GM18858 (cell line): ENCODE results near the gene MARCHF11.
A peak's percentile ranks its signal among the peaks of the same experiment; 100 is the strongest.

ENCODE experiments used
- ATAC-seq: cut with Tn5 transposase; IDR thresholded peaks from one replicate; pipeline ENCODE4 v1.9.1; 2021; ENCODE audit not compliant: unreplicated experiment

The MARCHF11 gene, protein sequence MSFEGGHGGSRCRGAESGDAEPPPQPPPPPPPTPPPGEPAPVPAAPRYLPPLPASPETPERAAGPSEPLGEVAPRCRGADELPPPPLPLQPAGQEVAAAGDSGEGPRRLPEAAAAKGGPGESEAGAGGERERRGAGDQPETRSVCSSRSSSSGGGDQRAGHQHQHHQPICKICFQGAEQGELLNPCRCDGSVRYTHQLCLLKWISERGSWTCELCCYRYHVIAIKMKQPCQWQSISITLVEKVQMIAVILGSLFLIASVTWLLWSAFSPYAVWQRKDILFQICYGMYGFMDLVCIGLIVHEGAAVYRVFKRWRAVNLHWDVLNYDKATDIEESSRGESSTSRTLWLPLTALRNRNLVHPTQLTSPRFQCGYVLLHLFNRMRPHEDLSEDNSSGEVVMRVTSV

DNA sequence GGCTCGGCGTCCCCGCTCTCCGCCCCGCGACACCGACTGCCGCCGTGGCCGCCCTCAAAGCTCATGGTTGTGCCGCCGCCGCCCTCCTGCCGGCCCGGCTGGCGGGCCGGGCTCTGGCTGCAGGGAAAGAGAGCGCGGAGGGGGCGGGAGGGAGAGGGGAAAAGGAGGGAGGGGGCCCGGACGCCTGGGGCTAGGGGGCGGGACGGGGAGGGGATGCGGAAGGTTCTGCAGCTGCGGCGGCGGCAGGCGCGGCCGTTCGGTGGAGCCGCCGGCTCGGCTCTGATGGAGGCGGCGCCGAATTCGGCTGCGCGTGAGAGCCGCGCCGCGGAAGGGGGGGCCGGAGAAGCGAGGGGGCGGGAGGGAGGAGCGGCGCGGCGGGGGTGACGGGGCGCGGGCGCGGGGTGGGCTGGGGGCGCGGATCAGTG lies at the start of gene MARCHF11:
TSS of gene MARCHF11 (minus strand) at position 281 of the 425 bp plus-strand sequence. CDS start at position 65, 216 bp downstream.
- no peak for ATAC-seq

DNA sequence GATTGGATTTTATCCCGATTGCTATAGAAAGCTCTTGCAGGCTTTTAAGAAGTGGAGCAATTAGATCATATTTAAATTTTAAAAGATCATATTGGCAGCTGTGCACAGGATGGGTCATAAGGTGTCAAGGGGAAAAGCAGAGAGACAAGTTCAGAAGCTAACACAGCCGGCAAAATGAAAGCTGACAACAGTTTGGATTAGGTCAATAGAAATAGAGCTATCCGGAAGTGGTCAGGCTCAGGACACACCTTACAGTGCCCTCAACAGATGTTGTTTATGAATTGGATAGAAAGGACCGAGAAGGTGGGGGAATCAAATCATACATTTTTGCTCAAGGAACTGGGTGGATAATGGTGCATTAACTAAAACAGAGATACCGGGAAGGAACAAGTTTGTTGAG lies 46.3 kb upstream of the MARCHF11 start:
- ATAC-seq = no peak

DNA sequence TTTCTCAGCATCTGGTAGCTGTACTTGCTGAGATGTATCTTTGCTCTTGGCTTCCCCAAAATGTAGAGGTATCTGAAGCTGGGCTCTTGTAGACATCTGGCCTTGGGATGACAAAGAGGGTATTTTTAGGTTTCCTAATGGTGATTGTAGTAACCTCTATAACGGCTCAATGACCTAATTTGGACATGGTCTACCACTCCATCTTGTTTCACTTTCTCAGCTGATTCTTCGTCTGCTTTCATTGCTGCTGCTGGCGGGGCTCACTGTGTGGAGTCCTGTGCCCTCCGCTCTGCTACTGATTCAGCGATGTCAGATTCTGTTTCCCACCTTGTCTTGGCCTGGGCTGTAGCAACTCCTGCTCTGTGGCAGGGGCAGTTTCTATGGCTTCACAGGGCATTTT lies 12.7 kb upstream of the MARCHF11 start:
- ATAC-seq = no peak

DNA sequence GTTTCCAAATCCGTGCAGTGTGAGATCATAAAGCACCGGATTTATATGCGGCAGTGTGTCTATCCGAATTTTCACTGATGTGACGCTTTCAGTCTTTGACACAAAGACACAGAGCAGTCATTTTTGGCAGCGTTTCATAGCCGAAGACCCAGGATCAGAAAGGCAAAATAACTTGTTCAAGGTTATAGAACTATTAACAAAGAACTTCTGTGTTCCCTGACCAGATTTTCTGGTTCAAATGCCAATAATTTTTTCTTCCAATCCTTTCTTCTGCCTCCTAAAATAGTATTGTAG lies 1.1 kb upstream of the MARCHF11 start:
- ATAC-seq = no peak

DNA sequence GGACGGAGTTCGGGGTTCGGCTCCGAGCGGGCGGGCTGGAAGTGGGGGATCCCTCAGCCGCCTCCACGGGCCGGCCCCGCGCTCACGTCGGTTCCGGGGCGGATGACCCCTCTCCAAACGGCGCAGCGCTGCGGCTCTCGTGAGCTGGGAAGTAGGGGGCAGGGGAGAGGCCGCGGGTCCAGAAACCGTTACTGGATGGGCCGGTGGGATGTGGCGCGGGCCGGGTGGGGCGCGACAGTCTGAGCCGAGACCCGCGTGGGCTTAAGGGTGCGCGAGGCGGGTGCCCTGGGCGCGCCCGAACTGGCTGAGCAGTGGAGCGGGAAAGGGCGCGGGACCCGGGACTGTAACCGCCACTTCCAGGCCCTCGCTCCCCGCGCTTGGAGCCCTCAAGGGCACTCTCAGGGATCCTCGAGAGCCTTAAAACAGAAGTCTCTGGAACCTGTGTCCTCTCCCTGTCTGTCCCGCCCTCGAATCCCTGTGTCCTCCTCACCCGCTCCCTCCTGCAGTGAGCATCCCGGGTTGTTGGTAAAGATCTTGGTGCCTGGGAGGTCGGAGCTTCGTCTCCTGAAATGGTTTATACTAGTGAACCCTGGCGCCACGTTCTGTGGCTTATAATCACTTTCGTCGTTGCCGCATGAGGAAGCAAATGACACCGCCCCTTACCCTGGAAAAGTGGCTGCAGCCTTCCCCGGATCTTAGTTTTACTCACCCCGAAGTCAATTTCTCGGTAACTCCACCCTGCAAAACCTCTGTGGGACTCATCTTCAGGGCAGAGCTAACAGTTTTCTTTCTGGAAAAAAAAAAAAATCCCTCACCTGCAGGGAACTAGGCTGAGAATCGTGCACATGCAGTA lies 571 bp upstream of the MARCHF11 start:
- ATAC-seq = no peak

DNA sequence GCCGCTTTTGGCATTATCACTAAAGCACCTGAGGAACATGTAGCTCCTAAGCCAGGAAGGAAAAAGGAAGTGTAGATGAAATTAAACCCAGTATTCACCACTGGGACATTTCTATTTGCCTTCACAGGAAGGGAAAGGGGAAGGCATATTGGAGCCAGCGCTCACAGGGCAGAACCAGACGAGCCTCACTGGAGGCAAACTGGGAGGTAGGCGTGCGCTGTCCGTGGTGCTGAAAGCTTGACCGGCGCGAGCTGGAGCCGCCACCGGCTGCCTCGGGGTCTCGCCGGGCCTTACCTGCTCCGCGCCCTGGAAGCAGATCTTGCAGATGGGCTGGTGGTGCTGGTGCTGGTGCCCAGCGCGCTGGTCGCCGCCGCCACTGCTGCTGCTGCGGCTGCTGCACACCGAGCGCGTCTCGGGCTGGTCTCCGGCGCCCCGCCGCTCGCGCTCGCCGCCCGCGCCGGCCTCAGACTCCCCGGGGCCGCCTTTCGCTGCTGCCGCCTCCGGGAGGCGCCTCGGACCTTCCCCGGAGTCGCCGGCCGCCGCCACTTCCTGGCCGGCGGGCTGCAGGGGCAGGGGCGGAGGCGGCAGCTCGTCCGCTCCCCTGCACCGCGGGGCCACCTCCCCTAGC lies 732 bp downstream of the MARCHF11 start:
- ATAC-seq = no peak

DNA sequence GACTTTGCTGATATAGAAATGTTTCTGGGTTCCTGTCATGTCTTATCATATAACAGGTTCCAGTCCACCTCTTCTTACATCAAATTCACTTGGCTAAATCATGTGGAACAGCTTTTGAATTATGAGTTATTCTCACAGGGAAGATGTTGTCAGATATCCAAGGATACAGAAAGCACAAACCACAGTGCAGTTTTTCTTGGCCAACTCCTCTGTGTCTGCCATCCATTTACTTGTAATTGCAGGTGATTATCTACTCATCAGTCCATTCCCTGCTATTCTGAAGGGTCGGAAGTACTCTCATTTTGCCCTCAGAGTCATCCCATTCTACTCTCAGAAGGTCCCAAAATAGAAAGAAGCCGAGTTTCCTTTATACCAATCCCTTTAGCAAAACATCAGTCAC lies 10.0 kb downstream of the MARCHF11 start:
- ATAC-seq = no peak

DNA sequence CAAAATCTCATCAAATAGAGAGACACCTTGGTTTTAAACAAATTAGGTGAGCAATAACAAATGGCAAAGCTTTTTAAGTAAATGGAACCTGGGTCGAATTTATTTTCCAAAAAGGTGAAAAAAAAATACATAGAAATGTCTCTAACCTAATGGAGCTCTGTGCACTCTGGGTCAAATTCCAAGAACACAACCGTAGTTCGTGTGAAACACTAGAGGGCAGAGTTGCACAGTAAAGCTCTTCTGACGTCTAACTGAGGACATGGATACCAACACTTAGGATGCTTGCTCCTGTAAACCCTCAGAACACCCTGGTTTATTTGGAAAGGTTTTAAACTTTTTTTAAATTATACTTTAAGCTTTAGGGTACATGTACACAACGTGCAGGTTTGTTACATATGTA lies 18.9 kb downstream of the MARCHF11 start:
- peak; percentile 74 for ATAC-seq

DNA sequence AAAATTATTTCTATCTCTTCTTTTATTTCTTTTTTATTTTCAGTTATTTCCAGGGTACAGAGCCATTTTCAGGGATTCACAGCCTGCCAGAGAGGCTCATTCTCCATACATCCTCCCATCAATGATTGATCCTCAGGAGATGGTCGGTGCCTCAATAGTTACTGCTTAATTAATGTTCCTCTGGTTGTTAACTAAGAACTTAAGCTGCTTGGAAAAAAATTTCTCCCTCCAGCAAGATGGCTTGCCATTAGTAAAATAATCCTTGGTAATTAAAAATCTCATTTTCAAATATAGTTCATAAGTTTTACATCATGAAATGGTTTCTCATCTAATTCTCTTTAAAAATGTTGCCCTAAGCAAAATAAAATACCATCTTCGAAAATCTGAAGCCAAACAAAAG lies 20.0 kb downstream of the MARCHF11 start:
- no peak for ATAC-seq

DNA sequence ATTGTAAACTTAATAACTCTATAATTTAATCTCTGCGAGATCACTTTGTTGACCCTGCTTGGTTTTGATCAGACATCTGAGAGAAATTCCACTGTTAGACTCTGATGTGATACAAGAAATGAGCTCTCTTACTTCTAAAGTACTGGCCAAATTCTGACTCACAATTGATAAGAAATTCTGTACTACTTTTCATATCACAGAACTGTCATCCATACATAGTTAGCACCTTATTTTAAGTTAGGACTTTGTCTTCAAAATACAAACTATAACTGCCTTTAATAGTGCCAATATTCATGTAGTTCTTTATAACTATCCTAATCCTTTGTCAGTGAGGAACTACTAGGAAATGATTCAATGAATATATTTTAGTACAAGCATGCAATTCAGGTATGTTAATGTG lies 23.4 kb downstream of the MARCHF11 start:
- no peak for ATAC-seq

DNA sequence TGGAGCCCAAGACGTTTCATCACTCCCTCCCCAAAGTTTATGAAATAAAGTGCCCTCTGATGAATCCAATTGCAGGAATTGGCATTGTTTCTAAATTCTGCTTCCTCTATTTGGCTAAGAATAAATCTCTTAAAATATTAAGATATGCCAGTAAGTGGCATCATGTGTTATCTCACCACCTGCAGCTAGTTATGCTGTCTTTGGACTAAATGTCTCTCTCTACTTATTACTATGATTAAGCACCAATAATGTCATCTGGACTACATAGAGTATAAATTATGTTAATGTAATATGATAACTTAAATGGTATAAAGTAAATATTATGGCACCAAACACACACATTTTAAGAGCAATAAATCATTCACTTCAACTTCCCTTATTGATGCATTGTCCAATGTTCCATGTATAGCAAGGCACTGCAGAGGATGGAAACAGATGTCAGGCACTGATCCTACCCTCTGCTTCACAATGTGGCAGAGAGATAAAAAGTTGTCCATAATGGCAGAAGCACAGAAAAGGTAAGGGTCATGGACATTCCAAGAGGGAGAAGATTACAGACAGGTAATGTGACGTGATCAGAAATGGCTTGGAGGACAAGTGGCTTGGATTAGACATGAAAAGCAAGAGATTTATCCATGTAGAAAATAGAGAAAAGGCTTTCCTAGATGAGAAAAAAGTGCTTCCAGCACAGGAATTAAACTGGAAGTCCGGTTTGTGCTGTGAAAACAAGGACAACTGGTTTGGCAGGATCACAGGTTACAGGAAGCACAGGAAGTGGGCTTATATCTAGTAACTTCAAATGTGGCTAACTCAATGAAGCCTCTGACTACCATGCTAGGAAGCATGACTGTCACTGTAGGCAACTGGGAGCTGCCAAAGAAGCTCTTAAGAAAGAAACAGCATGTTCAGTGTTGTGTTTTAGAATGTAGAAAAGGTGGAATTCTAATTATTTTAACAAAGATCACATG lies 26.7 kb downstream of the MARCHF11 start:
- ATAC-seq = no peak

DNA sequence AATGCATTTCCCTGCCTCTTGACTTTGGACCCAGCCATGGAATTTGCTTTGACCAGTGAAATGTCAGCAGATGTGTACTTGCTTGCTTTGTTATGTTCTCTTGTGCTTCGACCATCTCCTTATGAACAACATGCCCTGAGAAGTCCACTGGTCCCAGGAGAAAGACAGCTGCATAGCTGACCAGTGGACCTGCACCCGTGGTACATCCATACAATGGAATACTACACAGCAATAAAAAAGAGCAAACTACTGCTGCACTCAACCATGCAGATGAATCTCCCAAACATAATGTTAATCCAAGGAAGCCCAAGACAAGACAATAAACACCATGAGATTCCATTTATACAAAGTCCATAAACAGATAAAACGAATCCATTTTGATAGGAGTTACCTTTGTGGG lies 30.0 kb downstream of the MARCHF11 start:
- ATAC-seq = no peak

DNA sequence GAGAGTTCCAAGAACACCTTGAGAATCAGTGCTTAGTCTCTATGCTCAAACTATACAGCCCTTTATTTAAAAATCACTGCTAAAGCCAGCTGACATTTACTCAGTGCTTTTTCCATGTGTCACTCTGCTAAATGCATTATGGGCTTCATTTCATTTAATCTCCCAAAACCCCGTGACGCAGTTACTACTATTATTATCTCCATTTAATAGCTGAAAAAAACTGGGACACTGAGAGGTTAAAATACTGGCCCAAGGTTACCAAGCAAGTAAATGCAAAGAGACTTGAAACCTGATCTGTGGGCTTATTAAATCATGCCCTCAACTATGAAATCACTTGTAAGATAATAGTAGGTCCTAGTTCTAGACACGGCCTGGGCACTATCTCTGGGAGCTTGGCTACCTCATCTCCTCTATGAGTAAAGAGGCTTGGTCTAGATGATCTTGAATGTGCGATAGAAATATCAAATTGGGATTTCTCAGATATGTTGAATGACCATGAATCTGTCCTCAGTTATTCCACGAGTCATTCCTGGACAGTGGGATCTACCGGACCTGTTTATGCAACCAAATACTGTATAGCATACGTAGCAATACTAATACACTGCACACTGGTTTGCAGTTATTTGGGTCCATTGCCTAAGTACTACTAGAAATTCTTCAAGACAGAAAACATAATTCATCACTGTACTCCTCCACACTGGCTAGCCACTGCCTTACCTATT lies 32.3 kb downstream of the MARCHF11 start:
- no peak for ATAC-seq

DNA sequence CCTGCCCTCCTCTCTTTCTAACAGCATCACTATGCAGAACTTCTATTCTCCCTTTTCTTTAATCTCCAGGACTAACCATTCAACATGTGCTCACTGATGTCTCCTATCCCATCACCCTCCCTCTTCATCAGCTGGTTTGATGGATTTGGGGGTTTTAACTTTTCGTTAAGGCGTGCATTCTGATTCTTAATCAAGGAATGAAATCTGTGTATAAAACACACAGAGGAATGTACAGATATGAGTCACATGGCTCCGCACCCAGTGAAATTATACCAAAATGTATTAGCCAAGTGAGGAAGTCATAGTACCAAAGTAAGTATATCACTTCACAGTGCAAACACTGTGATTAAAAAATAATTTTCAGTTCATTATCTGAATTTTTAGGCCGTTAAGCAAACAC lies 35.2 kb downstream of the MARCHF11 start:
- no peak for ATAC-seq

DNA sequence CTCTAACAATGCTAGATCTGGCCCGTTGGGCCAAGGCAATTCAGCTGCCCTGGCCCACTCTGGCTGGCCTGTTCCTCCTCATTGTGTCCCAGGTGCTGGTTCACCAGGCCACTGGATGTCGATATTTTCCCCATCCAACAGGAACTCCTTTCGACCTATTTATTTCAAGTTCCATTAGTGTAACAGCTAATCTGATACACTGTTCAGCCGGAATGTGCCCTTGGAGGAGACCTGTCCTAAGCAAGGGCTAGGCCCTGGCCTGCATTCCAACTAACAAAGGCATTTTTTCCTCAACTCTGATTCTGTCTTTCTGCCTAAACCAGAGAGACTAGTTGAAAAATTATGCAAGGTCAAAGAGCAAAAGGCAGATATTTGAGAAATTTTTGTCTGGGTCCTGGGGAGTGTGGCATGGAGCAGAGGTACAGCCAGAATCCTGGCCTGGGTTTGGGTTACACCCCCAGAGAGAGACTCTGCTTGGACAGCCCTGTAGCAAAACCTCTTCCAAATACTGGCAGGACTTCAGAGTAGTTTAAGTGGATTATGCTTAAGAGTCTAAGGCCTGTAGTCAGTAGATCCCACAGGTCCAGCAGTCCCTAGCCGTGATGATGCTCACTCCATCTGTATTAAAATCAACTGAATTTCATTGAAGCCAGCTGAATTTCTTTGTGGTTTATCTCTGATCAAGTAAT lies 36.1 kb downstream of the MARCHF11 start:
- ATAC-seq = no peak

DNA sequence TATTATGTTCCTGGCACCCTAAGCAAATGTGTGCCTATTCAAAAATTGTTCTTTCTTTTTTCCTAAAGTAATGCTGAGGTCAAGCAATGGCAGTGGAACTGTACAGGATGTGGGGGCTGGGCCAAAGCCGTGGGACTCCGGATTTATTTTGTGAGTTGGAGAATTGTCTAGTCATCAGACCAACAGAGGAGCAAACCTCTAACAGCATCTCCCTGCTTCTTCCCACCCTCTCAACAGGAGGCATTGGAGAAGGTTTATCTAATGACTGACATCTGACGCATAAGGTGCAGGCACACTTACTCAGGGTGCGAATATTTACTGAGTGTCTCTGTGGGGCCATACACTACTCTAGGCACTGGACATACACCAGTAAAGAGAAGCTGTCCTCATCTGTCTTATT lies 38.6 kb downstream of the MARCHF11 start:
- ATAC-seq = no peak

DNA sequence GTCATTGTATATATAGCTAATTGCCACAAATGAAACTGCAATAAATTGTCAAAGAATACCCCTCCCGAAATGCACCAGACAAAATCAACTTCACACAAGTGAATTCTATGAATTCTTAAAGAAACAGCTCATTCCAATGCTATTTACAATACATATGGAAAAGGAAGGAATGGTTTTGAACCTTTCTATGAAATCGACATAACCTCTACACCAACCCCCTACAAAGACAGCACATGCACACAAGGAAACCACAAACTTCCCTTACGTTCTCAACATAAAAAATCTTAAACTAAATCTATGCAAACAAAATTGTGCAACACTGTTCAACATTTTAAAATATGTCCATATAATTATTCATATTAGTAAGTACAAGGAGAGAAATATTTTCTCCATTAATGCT lies 39.2 kb downstream of the MARCHF11 start:
- ATAC-seq = no peak

DNA sequence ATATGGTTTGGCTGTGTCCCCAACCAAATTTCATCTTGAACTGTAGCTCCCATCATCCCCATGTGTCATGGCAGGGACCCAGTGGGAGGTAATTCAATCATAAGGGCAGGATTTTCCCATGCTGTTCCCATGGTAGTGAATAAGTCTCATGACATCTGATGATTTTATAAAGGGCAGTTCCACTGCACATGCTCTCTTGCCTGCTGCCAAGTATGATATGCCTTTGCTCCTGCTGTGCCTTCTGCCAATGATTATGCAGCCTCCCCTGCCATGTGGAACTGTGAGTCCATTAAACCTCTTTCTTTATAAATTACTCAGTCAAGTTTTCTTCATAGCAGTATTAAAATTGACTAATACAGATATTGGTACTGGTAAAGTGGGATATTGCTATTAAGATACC lies 42.4 kb downstream of the MARCHF11 start:
- no peak for ATAC-seq

DNA sequence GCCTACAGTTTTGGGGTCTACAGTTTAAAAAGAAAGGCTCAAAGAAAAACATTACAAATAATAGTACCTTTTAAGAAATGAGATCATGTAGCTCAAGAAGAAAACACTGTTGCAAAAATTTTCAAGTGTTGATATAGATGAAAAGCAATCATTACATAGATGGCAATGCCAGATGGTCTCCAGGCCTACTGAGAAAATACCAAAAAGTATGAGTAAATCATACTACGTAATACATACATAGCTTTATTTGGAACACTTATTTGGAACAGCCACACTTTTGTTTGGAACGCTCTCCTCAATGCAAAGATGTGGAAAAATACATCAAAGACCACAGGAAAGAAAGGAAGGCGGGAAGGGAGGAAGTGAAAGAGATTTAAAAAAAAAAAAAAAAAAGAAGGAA lies 44.1 kb downstream of the MARCHF11 start:
- ATAC-seq = no peak

DNA sequence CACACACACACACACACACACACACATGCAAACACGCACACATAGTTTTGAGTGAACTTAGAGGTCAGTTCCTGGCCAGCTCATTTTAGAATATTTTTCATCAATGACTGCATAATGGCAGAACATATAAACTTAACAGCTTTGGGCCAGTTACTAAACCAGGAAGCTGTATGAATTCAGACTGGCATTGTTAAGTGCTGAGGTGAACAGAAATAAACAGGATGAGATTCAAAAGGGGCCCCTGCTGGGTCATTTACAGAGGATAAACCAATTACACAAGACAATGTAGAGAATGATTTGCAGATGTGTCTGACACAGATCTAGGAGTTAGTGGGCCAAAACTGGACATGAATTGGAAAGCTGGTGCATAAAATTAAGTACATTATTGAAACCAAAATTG lies 44.6 kb downstream of the MARCHF11 start:
- ATAC-seq = no peak
